ENCODE data around the gene CHRNB4.

The CHRNB4 gene

GRCh38 chr15:78679089-78679511 is 38.1 kb upstream of the CHRNB4 start:
- no peaks in the 10 kb centered on the region for H3K27me3 ChIP-seq (ENCODE audit: insufficient read depth, poor library complexity, severe bottlenecking)
- no peak overlapping the region for H3K27ac ChIP-seq (replicated peaks)

GRCh38 chr15:78676424-78677110 is 35.6 kb upstream of the CHRNB4 start:
- Histone ChIP-seq H3K27me3 (ENCODE audit: insufficient read depth, poor library complexity, severe bottlenecking) (no peaks in the 10 kb centered on the region), H3K27ac (replicated peaks) (no peak overlapping the region), H3K4me3 (replicated peaks; ENCODE audit: insufficient read depth, low read length) (no peak overlapping the region)
- no peak for DNase-seq (ENCODE audit: low read depth in 1 of 2, low spot score in 1 of 2)
- TF ChIP-seq GABPA (IDR thresholded peaks at IDR 0.05; ENCODE audit: low read depth), result no peak
- no peak for TF ChIP-seq REST (IDR thresholded peaks at IDR 0.05; ENCODE audit: insufficient replicate concordance, low read depth)
- TF ChIP-seq SPI1 (IDR thresholded peaks at IDR 0.05; ENCODE audit: borderline replicate concordance, low read depth), result no peak
- no peak for TF ChIP-seq CTCF (IDR thresholded peaks at IDR 0.05; ENCODE audit: insufficient read depth, low read length)
- no peak for TF ChIP-seq POLR2AphosphoS5 (IDR thresholded peaks at IDR 0.05; ENCODE audit: low read depth)

More at GRCh38 chr15:78679089-78679511, 38.1 kb upstream of the CHRNB4 start:
- H3K4me3 ChIP-seq (replicated peaks; ENCODE audit: insufficient read depth, low read length), result no peak overlapping the region
- DNase-seq (ENCODE audit: low read depth in 1 of 2, low spot score in 1 of 2), result no peak
- TF ChIP-seq SPI1 (IDR thresholded peaks at IDR 0.05; ENCODE audit: borderline replicate concordance, low read depth) (no peak), GABPA (IDR thresholded peaks at IDR 0.05; ENCODE audit: low read depth) (no peak), POLR2AphosphoS5 (IDR thresholded peaks at IDR 0.05; ENCODE audit: low read depth) (no peak), REST (IDR thresholded peaks at IDR 0.05; ENCODE audit: insufficient replicate concordance, low read depth) (no peak), CTCF (IDR thresholded peaks at IDR 0.05; ENCODE audit: insufficient read depth, low read length) (no peak)

- TF ChIP-seq REST (IDR thresholded peaks at IDR 0.05; ENCODE audit: insufficient replicate concordance, low read depth), result no peak
- TF ChIP-seq SPI1 (IDR thresholded peaks at IDR 0.05; ENCODE audit: borderline replicate concordance, low read depth), result no peak
- no peak for TF ChIP-seq CTCF (IDR thresholded peaks at IDR 0.05; ENCODE audit: insufficient read depth, low read length)
- DNase-seq (ENCODE audit: low read depth in 1 of 2, low spot score in 1 of 2), result no peak
- Histone ChIP-seq H3K27me3 (ENCODE audit: insufficient read depth, poor library complexity, severe bottlenecking) (no peaks in the 10 kb centered on the region), H3K27ac (replicated peaks) (no peak overlapping the region), H3K4me3 (replicated peaks; ENCODE audit: insufficient read depth, low read length) (no peak overlapping the region)
These were observed 34.8 kb upstream of the CHRNB4 start for GRCh38 chr15:78675617-78676360.
